ENCODE measurements around the gene KATNB1.
A peak's percentile ranks its signal among the peaks of the same experiment; 100 is the strongest.

Gene KATNB1

GRCh38 chr16:57694725-57695679 lies 40.6 kb upstream of the KATNB1 start, which contains the start of gene DRC7:
DRC7 (plus strand) TSS chr16:57694806; CDS start chr16:57697950, 3,144 bp downstream.
- TF ChIP-seq BACH2 (CRISPR knock-in tag; IDR thresholded peaks at IDR 0.05; ENCODE audit: borderline replicate concordance) (no peak), TCF4 (CRISPR knock-in tag; IDR thresholded peaks at IDR 0.05; ENCODE audit: borderline replicate concordance) (no peak), ISL1 (CRISPR knock-in tag; IDR thresholded peaks at IDR 0.05) (no peak), TOX (CRISPR knock-in tag; IDR thresholded peaks at IDR 0.05; ENCODE audit: borderline replicate concordance) (no peak), ESRRG (CRISPR knock-in tag; IDR thresholded peaks at IDR 0.05) (no peak), ZFP30 (CRISPR knock-in tag; IDR thresholded peaks at IDR 0.05) (no peak)
- ATAC-seq = peak; percentile 97

GRCh38 chr16:57695680-57696069 lies 39.9 kb upstream of the KATNB1 start:
- TF ChIP-seq TOX (CRISPR knock-in tag; IDR thresholded peaks at IDR 0.05; ENCODE audit: borderline replicate concordance) (no peak), TSHZ2 (CRISPR knock-in tag; IDR thresholded peaks at IDR 0.05) (no peak), CREB5 (CRISPR knock-in tag; IDR thresholded peaks at IDR 0.05; ENCODE audit: low read depth) (no peak), ESRRG (CRISPR knock-in tag; IDR thresholded peaks at IDR 0.05) (no peak), TCF4 (CRISPR knock-in tag; IDR thresholded peaks at IDR 0.05; ENCODE audit: borderline replicate concordance) (no peak)
- ATAC-seq = no peak

- TF ChIP-seq ZNF8 (CRISPR knock-in tag; IDR thresholded peaks at IDR 0.05) = no peak
- TF ChIP-seq ARNTL (CRISPR knock-in tag; IDR thresholded peaks at IDR 0.05; ENCODE audit: borderline replicate concordance, low read depth) = no peak
- no peak for TF ChIP-seq CREB5 (CRISPR knock-in tag; IDR thresholded peaks at IDR 0.05; ENCODE audit: low read depth)
- no peak for TF ChIP-seq TSHZ2 (CRISPR knock-in tag; IDR thresholded peaks at IDR 0.05)
- TF ChIP-seq CSDC2 (CRISPR knock-in tag; IDR thresholded peaks at IDR 0.05) = no peak
- no peak for TF ChIP-seq GLIS3 (CRISPR knock-in tag; IDR thresholded peaks at IDR 0.05)
- no peak for TF ChIP-seq ESRRG (CRISPR knock-in tag; IDR thresholded peaks at IDR 0.05)
- no peak for TF ChIP-seq ISL1 (CRISPR knock-in tag; IDR thresholded peaks at IDR 0.05)
- no peak for TF ChIP-seq BACH2 (CRISPR knock-in tag; IDR thresholded peaks at IDR 0.05; ENCODE audit: borderline replicate concordance)
- no peak for TF ChIP-seq CSRNP3 (CRISPR knock-in tag; IDR thresholded peaks at IDR 0.05)
- no peak for TF ChIP-seq SNAI2 (CRISPR knock-in tag; IDR thresholded peaks at IDR 0.05)
- no peak for TF ChIP-seq TCF4 (CRISPR knock-in tag; IDR thresholded peaks at IDR 0.05; ENCODE audit: borderline replicate concordance)
- TF ChIP-seq ZFP3 (CRISPR knock-in tag; IDR thresholded peaks at IDR 0.05) = no peak
- no peak for TF ChIP-seq PATZ1 (CRISPR knock-in tag; IDR thresholded peaks at IDR 0.05; ENCODE audit: borderline replicate concordance)
- no peak for TF ChIP-seq OSR1 (CRISPR knock-in tag; IDR thresholded peaks at IDR 0.05)
- TF ChIP-seq ZC3H10 (CRISPR knock-in tag; IDR thresholded peaks at IDR 0.05) = no peak
- TF ChIP-seq ZFP30 (CRISPR knock-in tag; IDR thresholded peaks at IDR 0.05) = no peak
- no peak for ATAC-seq
These were observed 39.3 kb upstream of the KATNB1 start for GRCh38 chr16:57696240-57696639.
